Keratinocyte (primary cell): ENCODE measurements around the gene FLNC. TPM values are rescaled to one million over a fixed set of nuclear protein-coding genes. Genes with fewer than 3 reads are reported as not detected.

Experiments used
- DNase-seq: peaks from one replicate; pipeline ENCODE4 v3.0.0-alpha.2; 2011; ENCODE audit warnings: low read depth, missing footprints, low spot score
- FAIRE-seq: peaks from 2 replicates; lab custom pipeline; 2011; peaks lifted over from hg19 to GRCh38; lab: Jason Lieb, UNC
- H2AFZ ChIP-seq: 2 replicates; pipeline ENCODE4 v1.6.0; 2012; ENCODE audit warnings: low read length, control low read depth, inconsistent platforms; ENCODE audit not compliant: control insufficient read depth
- H3K27ac ChIP-seq: 2 replicates; pipeline ENCODE4 v1.5.1; 2011; ENCODE audit warnings: low read length; ENCODE audit not compliant: control insufficient read depth, insufficient read depth
- H3K27me3 ChIP-seq: 3 replicates; pipeline ENCODE4 v1.6.0; 2011; ENCODE audit warnings: low read length; ENCODE audit not compliant: control insufficient read depth, insufficient read depth; ENCODE audit errors: extremely low read depth
- H3K36me3 ChIP-seq, 2 experiments: 2 replicates in 1 of 2; 3 replicates in 1 of 2; pipeline ENCODE4 v1.5.1; 2011; ENCODE audit warnings: low read length in 2 of 2, mild to moderate bottlenecking in 1 of 2; ENCODE audit not compliant: control insufficient read depth in 2 of 2, insufficient read depth in 2 of 2; ENCODE audit errors: extremely low read depth in 1 of 2
- H3K4me1 ChIP-seq: 3 replicates; pipeline ENCODE4 v1.5.1; 2011; ENCODE audit warnings: low read length; ENCODE audit not compliant: control insufficient read depth, insufficient read depth; ENCODE audit errors: extremely low read depth
- H3K4me2 ChIP-seq: 3 replicates; pipeline ENCODE4 v1.6.0; 2011; ENCODE audit warnings: low read depth, low read length; ENCODE audit not compliant: control insufficient read depth, insufficient read depth; ENCODE audit errors: extremely low read depth
- H3K4me3 ChIP-seq, 3 experiments: fragments of 200-600 bp in 1 of 3; sonication (generic) in 1 of 3; 2 replicates in 2 of 3; 3 replicates in 1 of 3; pipeline ENCODE4 v1.5.1; 2011 to 2016; ENCODE audit warnings: low read length in 3 of 3, mild to moderate bottlenecking in 3 of 3, control low read depth in 2 of 3, inconsistent platforms in 1 of 3, low read depth in 1 of 3, mixed read lengths in 1 of 3, mixed run types in 1 of 3, moderate library complexity in 1 of 3; ENCODE audit not compliant: control insufficient read depth in 2 of 3, insufficient read depth in 2 of 3; ENCODE audit errors: extremely low read depth in 1 of 3
- H3K79me2 ChIP-seq: 2 replicates; pipeline ENCODE4 v1.6.0; 2012; ENCODE audit warnings: low read length; ENCODE audit not compliant: control insufficient read depth, insufficient read depth
- H3K9ac ChIP-seq: 3 replicates; pipeline ENCODE4 v1.6.0; 2011; ENCODE audit warnings: low read length; ENCODE audit not compliant: control insufficient read depth, insufficient read depth; ENCODE audit errors: extremely low read depth
- H3K9me1 ChIP-seq: 3 replicates; pipeline ENCODE4 v1.6.0; 2011; ENCODE audit warnings: low read length; ENCODE audit not compliant: control insufficient read depth, insufficient read depth; ENCODE audit errors: extremely low read depth
- H3K9me3 ChIP-seq: 2 replicates; pipeline ENCODE4 v1.5.1; 2012; ENCODE audit warnings: low read depth, low read length; ENCODE audit not compliant: control insufficient read depth
- H4K20me1 ChIP-seq: 3 replicates; pipeline ENCODE4 v1.6.0; 2011; ENCODE audit warnings: low read length; ENCODE audit not compliant: control insufficient read depth, insufficient read depth; ENCODE audit errors: extremely low read depth
- CTCF ChIP-seq, 3 experiments: IDR thresholded peaks in 1 of 3; conservative IDR thresholded peaks in 1 of 3; optimal IDR thresholded peaks in 1 of 3; 2 replicates in 2 of 3; 3 replicates in 1 of 3; pipeline versions ENCODE3 to v1.5.1; 2011; ENCODE audit warnings: low read length in 3 of 3, mild to moderate bottlenecking in 3 of 3, moderate library complexity in 2 of 3, control low read depth in 1 of 3, inconsistent platforms in 1 of 3; ENCODE audit not compliant: insufficient read depth in 2 of 3; ENCODE audit errors: extremely low read depth in 1 of 3
- EZH2 ChIP-seq: IDR thresholded peaks from one replicate; pipeline ENCODE4 v1.6.1; 2012; ENCODE audit warnings: inconsistent platforms, mild to moderate bottlenecking, low read length, moderate library complexity
- dilution Hi-C: fragments of 300-500 bp; cut with MboI; formaldehyde crosslinking; loops from one replicate; pipeline ENCODE4 v1.7.0; 2020; ENCODE audit warnings: low sequenced_read_pairs; ENCODE audit not compliant: extremely low pct_ligation_motif_present
- polyA plus RNA-seq, 5 experiments: library from polyadenylated mRNA; depleted of rRNA in 3 of 5; stranded (reverse) in 3 of 5; stranded (forward) in 1 of 5; unstranded in 1 of 5; fragments of >200 nt; gene quantifications; 1 replicate in 1 of 5; 2 replicates in 3 of 5; 3 replicates in 1 of 5; pipeline versions ENCODE4 v1.2.1 to v1.2.3, GENCODE V29; 2011 to 2012; ENCODE audit warnings: missing spikeins in 2 of 5, low read depth in 1 of 5, low replicate concordance in 1 of 5

The FLNC gene
- polyA plus RNA-seq, 1 donor (not counting 4 experiments of a cell fraction or from before 2014, with no cell fraction given), result 0.03 TPM

DNA sequence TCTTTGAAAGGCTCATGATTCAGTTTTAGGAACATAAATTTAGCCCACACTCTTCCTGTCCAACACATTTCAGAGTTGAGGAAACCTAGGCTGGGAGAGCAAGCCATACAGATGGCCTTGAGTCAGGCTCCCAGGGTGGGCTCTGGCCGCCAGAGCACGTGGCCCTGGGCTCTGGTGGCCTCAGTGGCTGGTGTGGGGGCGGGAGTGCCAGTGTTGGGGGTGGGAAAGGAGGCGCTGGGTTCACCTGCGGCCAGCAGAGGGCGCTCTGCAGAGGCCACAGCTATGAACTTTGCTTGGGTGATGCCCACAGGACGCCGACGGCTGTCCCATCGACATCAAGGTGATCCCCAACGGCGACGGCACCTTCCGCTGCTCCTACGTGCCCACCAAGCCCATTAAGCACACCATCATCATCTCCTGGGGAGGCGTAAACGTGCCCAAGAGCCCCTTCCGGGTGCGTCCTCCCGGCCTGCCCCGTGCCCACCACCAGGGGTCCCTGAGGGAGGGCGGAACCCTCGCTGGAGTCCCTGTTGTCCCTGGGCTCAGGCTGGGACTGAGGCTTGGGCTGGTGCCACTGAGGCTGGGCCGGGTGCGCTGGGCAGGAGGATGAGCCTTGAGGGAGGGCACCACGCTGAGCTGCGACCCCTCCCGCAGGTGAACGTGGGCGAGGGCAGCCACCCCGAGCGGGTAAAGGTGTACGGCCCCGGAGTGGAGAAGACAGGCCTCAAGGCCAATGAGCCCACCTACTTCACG is 11.9 kb downstream of the FLNC start:
- H3K4me3 ChIP-seq, result no peak overlapping the region
- FAIRE-seq (no peak), DNase-seq (no peak)
- dilution Hi-C loops, result no loop called here
- H3K4me2 ChIP-seq, result no peak overlapping the region
- H3K27me3 ChIP-seq, result no peaks in the 10 kb centered on the region
- H3K36me3 ChIP-seq, result no peaks in the 10 kb centered on the region
- no peak overlapping the region for H3K9ac ChIP-seq
- no peak overlapping the region for H3K27ac ChIP-seq
- no peaks in the 10 kb centered on the region for H3K9me1 ChIP-seq
- no peaks in the 10 kb centered on the region for H3K4me1 ChIP-seq
- TF ChIP-seq CTCF (optimal IDR thresholded peaks at IDR 0.05 in 1 of 3, IDR thresholded peaks at IDR 0.05 in 1 of 3, conservative IDR thresholded peaks at IDR 0.05 in 1 of 3; ENCODE audit: extremely low read depth in 1 of 3, insufficient read depth in 2 of 3, low read length in 3 of 3) (peak; percentile 46 to 91 (median 79)), EZH2 (no peak)
- no peaks in the 10 kb centered on the region for H3K79me2 ChIP-seq
- no peak overlapping the region for H2AFZ ChIP-seq
- no peaks in the 10 kb centered on the region for H3K9me3 ChIP-seq
- no peaks in the 10 kb centered on the region for H4K20me1 ChIP-seq

DNA sequence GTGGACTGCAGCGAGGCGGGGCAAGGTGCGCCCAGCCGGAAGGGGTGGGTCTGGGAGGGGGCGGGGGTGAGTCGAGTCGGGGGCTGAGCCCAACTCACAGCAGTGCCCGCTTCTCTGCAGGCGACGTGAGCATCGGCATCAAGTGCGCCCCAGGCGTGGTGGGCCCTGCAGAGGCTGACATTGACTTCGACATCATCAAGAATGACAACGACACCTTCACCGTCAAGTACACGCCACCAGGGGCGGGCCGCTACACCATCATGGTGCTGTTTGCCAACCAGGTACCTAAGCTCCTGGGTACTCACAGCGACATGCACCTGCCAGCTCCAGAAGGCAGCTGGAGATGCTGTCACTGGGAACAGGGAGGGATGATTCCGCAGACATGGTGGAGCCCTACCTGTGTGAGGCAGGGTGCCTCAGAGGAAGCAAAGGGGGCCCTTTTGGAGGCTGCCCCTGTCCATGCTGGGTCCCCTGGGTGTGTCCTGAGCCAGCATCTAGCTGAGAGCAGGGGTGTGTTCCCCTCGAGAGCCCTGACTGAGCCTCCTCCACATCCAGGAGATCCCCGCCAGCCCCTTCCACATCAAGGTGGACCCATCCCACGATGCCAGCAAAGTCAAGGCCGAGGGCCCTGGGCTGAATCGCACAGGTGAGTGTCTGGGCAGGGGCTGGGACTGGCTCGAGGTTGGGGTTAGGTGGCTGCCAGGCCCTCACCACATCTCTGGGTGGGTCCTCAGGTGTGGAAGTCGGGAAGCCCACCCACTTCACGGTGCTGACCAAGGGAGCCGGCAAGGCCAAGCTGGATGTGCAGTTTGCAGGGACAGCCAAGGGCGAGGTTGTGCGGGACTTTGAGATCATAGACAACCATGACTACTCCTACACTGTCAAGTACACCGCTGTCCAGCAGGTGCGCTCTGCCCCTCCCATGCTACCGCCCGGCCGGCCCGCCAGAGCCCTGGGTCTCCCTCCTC is 12.8 kb downstream of the FLNC start:
- Histone ChIP-seq H3K9me1 (no peaks in the 10 kb centered on the region), H3K9me3 (no peaks in the 10 kb centered on the region), H3K27me3 (no peaks in the 10 kb centered on the region), H2AFZ (no peak overlapping the region), H3K4me3 (no peak overlapping the region), H3K4me1 (no peaks in the 10 kb centered on the region), H3K79me2 (no peaks in the 10 kb centered on the region), H4K20me1 (no peaks in the 10 kb centered on the region), H3K9ac (no peak overlapping the region), H3K27ac (no peak overlapping the region), H3K36me3 (no peaks in the 10 kb centered on the region), H3K4me2 (no peak overlapping the region)
- TF ChIP-seq CTCF (optimal IDR thresholded peaks at IDR 0.05 in 1 of 3, IDR thresholded peaks at IDR 0.05 in 1 of 3, conservative IDR thresholded peaks at IDR 0.05 in 1 of 3; ENCODE audit: extremely low read depth in 1 of 3, insufficient read depth in 2 of 3, low read length in 3 of 3), result no peak
- no peak for TF ChIP-seq EZH2
- FAIRE-seq, result no peak
- no peak for DNase-seq
- dilution Hi-C loops, result no loop called here
